Endodermal cell (in vitro differentiated cells): ENCODE results near the gene MOB3B. TPM values are rescaled to one million over a fixed set of nuclear protein-coding genes. Genes with fewer than 3 reads are reported as not detected.

Experiments used
- DNase-seq: peaks from one replicate; pipeline ENCODE4 v3.0.0-alpha.2; 2017
- H3K27ac ChIP-seq: 2 replicates; pipeline ENCODE4 v1.5.1; 2013; ENCODE audit warnings: mild to moderate bottlenecking, low read depth, low read length, moderate library complexity
- H3K27me3 ChIP-seq: 2 replicates; pipeline ENCODE4 v1.6.1; 2013; ENCODE audit warnings: mild to moderate bottlenecking, low read length, moderate library complexity; ENCODE audit not compliant: insufficient read depth, control insufficient read depth, poor library complexity, severe bottlenecking
- H3K36me3 ChIP-seq: 2 replicates; pipeline ENCODE4 v1.7.0; 2013; ENCODE audit warnings: mild to moderate bottlenecking, low read length, moderate library complexity; ENCODE audit not compliant: control insufficient read depth, insufficient read depth
- H3K4me1 ChIP-seq: one replicate; pipeline ENCODE4 v1.7.0; 2013; ENCODE audit warnings: low read length; ENCODE audit not compliant: control insufficient read depth, insufficient read depth
- H3K4me3 ChIP-seq: 2 replicates; pipeline ENCODE4 v1.5.1; 2013; ENCODE audit warnings: mild to moderate bottlenecking, low read length, moderate library complexity
- H3K9ac ChIP-seq: 2 replicates; pipeline ENCODE4 v1.6.1; 2013; ENCODE audit warnings: mild to moderate bottlenecking, low read length, moderate library complexity; ENCODE audit not compliant: poor library complexity, severe bottlenecking; ENCODE audit errors: extremely low read depth
- H3K9me3 ChIP-seq: 2 replicates; pipeline ENCODE4 v1.6.1; 2013; ENCODE audit warnings: mild to moderate bottlenecking, low read length, moderate library complexity; ENCODE audit not compliant: control insufficient read depth
- H3K27ac Mint-ChIP-seq: 2 replicates; pipeline ENCODE4 v1.8.0; 2020; ENCODE audit warnings: mixed read lengths
- H3K27me3 Mint-ChIP-seq: 2 replicates; pipeline ENCODE4 v1.8.0; 2021; ENCODE audit warnings: mild to moderate bottlenecking, mixed read lengths; ENCODE audit not compliant: insufficient read depth
- H3K36me3 Mint-ChIP-seq: 2 replicates; pipeline ENCODE4 v1.8.0; 2020; ENCODE audit warnings: low read depth, mixed read lengths
- H3K4me1 Mint-ChIP-seq: 2 replicates; pipeline ENCODE4 v1.8.0; 2020; ENCODE audit warnings: mixed read lengths
- H3K4me3 Mint-ChIP-seq: 2 replicates; pipeline ENCODE4 v1.8.0; 2020; ENCODE audit warnings: mild to moderate bottlenecking, moderate library complexity, mixed read lengths
- H3K9me3 Mint-ChIP-seq: 2 replicates; pipeline ENCODE4 v1.8.0; 2020; ENCODE audit warnings: mild to moderate bottlenecking, mixed read lengths
- WGBS, 2 experiments: methylation state at CpG; one replicate each; pipeline versions ENCODE4 v1.1.5 to v1.1.7; 2013; ENCODE audit warnings: missing lambda C conversion rate in 2 of 2, mixed read lengths in 1 of 2; ENCODE audit not compliant: insufficient coverage in 1 of 2, insufficient read length in 1 of 2; 5-methylcytosine and 5-hydroxymethylcytosine counted together
- total RNA-seq, 2 donors: library from RNA; stranded (reverse); fragmentation: NEBNext Ultra II Directional in 1 of 2; extraction: Animal tissue kit (Norgen Biotek cat#: 25700) in 1 of 2; gene quantifications; 2 replicates in 1 of 2; 3 replicates in 1 of 2; pipeline ENCODE4 v1.2.1, GENCODE V29; 2021
- TF ChIP-seq, protein P1 (sequence below): fragments of 200-600 bp; sonication (generic); conservative IDR thresholded peaks from 2 replicates; pipeline ENCODE4 v1.5.0; 2021; ENCODE audit warnings: antibody characterized with exemption, mild to moderate bottlenecking

MOB3B gene
- total RNA-seq, 2 donors from 2014 or later = 5.6 to 6.2 TPM

DNA sequence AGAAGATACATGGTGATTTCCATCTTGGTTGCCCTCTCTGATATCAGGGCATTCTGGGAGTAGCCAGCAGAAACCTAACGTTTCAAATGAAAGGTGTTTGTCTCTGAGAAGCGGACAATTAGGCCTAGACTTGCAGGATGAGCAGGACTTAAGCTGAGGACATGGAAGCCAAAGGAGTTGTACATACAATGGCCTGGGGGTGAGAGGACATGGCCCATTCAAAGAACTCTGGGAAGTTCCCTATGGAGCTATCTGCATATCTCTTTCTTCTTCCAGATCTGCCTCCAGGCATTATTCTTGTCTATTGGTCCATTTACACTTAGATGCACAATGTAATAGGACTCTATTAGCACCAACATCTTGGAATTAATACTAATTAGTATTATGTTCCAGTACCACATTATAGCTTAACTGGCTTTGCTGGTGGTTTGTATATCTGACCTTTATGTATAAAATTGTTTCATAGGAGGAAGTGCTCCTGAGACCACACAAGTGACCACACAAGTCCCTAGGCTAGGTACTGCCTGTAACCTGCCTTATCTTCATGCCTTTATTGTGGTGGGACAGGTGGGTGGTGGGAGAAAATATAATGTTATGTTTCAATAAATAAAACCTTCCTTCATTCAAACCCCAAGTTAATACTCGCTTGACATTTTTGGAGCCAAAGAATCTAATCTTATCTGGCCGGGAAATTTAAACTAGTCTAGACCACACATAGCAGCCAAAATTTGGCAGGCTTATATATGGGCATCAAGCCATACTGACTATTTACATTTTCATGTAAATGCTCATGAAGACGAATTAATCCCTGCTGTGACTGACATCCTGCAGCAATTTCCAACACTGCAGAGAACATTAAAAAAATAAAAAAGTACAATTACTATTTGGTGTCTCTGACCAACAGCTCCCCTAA lies 180.6 kb downstream of the MOB3B start:
- Mint-ChIP-seq H3K4me1 (peaks cover 17% of the 10 kb centered on the region), H3K27ac (no peak overlapping the region), H3K27me3 (peaks cover 39% of the 10 kb centered on the region), H3K9me3 (no peaks in the 10 kb centered on the region), H3K36me3 (no peaks in the 10 kb centered on the region), H3K4me3 (no peak overlapping the region)
- TF ChIP-seq, protein P1, sequence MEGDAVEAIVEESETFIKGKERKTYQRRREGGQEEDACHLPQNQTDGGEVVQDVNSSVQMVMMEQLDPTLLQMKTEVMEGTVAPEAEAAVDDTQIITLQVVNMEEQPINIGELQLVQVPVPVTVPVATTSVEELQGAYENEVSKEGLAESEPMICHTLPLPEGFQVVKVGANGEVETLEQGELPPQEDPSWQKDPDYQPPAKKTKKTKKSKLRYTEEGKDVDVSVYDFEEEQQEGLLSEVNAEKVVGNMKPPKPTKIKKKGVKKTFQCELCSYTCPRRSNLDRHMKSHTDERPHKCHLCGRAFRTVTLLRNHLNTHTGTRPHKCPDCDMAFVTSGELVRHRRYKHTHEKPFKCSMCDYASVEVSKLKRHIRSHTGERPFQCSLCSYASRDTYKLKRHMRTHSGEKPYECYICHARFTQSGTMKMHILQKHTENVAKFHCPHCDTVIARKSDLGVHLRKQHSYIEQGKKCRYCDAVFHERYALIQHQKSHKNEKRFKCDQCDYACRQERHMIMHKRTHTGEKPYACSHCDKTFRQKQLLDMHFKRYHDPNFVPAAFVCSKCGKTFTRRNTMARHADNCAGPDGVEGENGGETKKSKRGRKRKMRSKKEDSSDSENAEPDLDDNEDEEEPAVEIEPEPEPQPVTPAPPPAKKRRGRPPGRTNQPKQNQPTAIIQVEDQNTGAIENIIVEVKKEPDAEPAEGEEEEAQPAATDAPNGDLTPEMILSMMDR = no peak
- 79 to 90% methylated on average over 4 to 5 of the region's 5 CpGs for WGBS, 2 experiments
- Histone ChIP-seq H3K4me3 (no peak overlapping the region), H3K9me3 (no peaks in the 10 kb centered on the region), H3K9ac (no peak overlapping the region), H3K27me3 (peaks cover 30% of the 10 kb centered on the region), H3K27ac (no peak overlapping the region), H3K4me1 (peaks cover 4% of the 10 kb centered on the region), H3K36me3 (no peaks in the 10 kb centered on the region)
- DNase-seq = no peak

DNA sequence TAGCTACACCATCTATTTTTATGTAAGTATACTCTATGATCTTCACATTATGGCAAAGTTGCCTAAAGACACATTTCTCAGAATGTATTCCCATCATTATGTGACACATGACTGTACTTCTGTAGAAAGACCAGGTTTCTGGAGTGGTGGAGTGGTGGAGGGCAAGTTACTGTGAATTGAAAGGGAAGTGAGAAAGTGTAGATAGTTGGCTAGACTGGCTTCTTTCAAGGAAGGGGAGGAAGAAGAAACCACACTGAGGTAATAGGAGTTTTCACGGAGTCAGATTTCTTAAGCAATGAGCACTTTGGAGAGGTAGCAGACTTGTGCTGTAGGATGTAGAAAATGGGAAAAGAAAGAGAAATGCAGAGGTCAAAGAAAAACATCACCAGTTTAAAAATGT lies 181.7 kb downstream of the MOB3B start:
- no peaks in the 10 kb centered on the region for H3K4me1 ChIP-seq
- H3K27ac Mint-ChIP-seq = no peak overlapping the region
- peaks cover 32% of the 10 kb centered on the region for H3K27me3 Mint-ChIP-seq
- no peak for DNase-seq
- H3K27ac ChIP-seq = no peak overlapping the region
- TF ChIP-seq, protein P1 = no peak
- H3K4me3 ChIP-seq = no peak overlapping the region
- H3K9me3 Mint-ChIP-seq = peaks cover 2% of the 10 kb centered on the region
- H3K9me3 ChIP-seq = no peaks in the 10 kb centered on the region
- H3K4me1 Mint-ChIP-seq = peaks cover 9% of the 10 kb centered on the region
- peaks cover 26% of the 10 kb centered on the region for H3K27me3 ChIP-seq
- H3K4me3 Mint-ChIP-seq = no peak overlapping the region
- WGBS, 2 experiments = 89 to 100% methylated on average over 1 of the region's 1 CpG
- H3K36me3 ChIP-seq = no peaks in the 10 kb centered on the region
- H3K36me3 Mint-ChIP-seq = no peaks in the 10 kb centered on the region
- H3K9ac ChIP-seq = no peak overlapping the region

DNA sequence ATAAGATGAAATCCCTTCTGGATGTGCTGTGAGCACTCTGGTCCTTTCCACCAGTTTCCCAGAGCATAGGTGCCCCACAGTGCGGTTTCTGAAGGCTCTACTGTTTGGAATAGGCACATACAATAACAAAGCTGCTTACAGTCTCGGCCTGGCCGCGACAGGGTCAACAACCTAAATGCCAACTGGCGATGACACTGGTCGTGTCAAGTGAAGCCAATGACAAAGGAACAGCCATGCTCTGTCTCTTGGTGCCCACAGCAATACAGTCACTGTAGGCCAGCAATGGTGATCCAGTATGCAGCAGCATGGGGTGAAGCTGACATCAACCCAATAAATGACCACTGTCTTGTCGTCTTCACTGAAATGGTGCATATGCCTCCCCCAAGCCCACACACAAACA lies 184.8 kb downstream of the MOB3B start:
- no peak overlapping the region for H3K4me3 Mint-ChIP-seq
- peaks cover 5% of the 10 kb centered on the region for H3K27me3 Mint-ChIP-seq
- peaks cover 6% of the 10 kb centered on the region for H3K4me1 Mint-ChIP-seq
- TF ChIP-seq, protein P1 = no peak
- 92 to 96% methylated on average over 7 of the region's 7 CpGs for WGBS, 2 experiments
- H3K36me3 ChIP-seq = no peaks in the 10 kb centered on the region
- no peak overlapping the region for H3K27ac Mint-ChIP-seq
- no peaks in the 10 kb centered on the region for H3K9me3 ChIP-seq
- H3K4me1 ChIP-seq = no peaks in the 10 kb centered on the region
- no peaks in the 10 kb centered on the region for H3K36me3 Mint-ChIP-seq
- no peak overlapping the region for H3K27ac ChIP-seq
- H3K27me3 ChIP-seq = no peaks in the 10 kb centered on the region
- DNase-seq = no peak
- H3K4me3 ChIP-seq = no peak overlapping the region
- H3K9ac ChIP-seq = no peak overlapping the region
- H3K9me3 Mint-ChIP-seq = peaks cover 7% of the 10 kb centered on the region
